Thoracic aorta endothelial cell (primary cell): ENCODE results near the gene TOR1AIP2. TPM values are rescaled to one million over a fixed set of nuclear protein-coding genes. Genes with fewer than 3 reads are reported as not detected.

Experiments
- total RNA-seq: library from RNA; depleted of rRNA; stranded (reverse); fragments of >200 nt; gene quantifications from 2 replicates; pipeline ENCODE4 v1.2.3, GENCODE V29; 2012

Gene TOR1AIP2
- total RNA-seq = 203 and 204 TPM in 2 replicates

DNA sequence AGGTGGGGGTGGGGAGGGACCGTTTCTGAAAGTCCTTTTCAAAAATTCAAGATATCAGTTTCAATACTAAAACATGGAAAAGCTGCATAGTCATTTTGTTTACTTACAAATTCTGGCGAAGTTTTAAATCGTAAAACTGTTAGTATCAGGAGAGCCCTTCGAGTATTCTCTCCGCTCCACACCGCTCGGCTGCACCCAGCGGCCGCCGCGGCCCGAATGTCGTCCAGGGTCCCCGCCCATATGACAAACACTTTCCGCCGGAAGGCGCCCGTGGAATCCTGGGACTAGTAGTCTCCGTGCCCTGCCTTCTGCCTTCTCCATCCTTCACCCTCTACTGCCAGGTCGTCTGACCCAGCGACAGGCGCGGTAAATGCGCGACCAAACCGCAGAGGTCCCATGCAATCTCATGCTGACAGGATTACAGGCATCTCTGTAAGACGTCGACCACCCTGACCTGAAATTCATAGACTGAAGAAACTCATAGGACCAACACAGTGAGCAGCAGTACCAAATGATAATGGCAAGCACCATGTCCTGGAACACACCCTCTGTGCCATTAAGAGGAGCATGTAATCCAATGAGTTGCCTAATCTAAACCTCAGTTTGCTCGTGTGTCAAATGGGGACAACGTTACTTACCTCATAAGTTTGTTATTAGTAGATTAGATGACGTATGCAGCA lies at the start of gene TOR1AIP2:
TSS of gene TOR1AIP2 (minus strand) at position 218 of the 680 bp plus-strand sequence. CDS start 25,138 bp downstream, outside the sequence.

DNA sequence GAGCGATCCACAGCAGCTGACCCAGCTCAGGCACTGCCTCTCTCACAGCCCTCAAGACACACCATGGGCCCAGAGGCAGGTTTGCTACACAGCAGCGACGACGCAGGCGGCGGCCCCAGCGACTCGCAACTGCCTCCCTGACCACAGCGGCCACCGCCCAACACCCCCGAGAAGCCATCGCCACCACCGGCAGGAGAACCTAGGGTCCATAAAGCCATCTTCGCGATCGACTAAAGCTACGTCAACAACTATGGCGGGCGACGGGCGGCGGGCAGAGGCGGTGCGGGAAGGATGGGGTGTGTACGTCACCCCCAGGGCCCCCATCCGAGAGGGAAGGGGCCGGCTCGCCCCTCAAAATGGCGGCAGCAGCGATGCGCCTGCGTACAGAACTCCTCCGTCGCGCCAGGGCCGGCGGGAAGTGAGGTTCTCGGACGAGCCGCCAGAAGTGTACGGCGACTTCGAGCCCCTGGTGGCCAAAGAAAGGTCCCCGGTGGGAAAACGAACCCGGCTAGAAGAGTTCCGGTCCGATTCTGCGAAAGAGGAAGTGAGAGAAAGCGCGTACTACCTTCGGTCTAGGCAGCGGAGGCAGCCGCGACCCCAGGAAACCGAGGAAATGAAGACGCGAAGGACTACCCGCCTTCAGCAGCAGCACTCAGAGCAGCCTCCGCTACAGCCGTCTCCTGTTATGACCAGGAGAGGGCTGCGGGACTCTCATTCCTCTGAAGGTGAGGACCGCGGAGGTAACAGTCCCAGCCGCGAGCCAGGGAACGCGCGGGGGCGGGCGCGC lies 4.8 kb upstream of the TOR1AIP2 start, which contains the start of gene TOR1AIP1:
TSS of gene TOR1AIP1 (plus strand) at position 33 of the 787 bp plus-strand sequence. CDS start at position 251, 218 bp downstream.

Other genes with a start within 250 kb of the TOR1AIP2 start
- not detected in 2 replicates for gene FAM163A, start 134.5 kb downstream of the TOR1AIP2 start, total RNA-seq
- gene TOR1AIP1, start 4.5 kb upstream of the TOR1AIP2 start, total RNA-seq = 48.8 and 53.9 TPM in 2 replicates
- 58.4 and 60.8 TPM in 2 replicates for gene CEP350, start 77.0 kb upstream of the TOR1AIP2 start, total RNA-seq